Coronary artery (tissue), 2 donors: ENCODE results near the gene VPS13D.

Experiments
- DNase-seq: peaks from one replicate; pipeline ENCODE4 v3.0.0-alpha.2; 2017; ENCODE audit warnings: low spot score
- H3K27ac ChIP-seq, 2 donors: fragments of 200-600 bp; sonication (generic); one replicate each; pipeline ENCODE4 v1.5.1; 2016 to 2019
- H3K4me3 ChIP-seq: fragments of 200-600 bp; sonication (generic); 2 replicates; pipeline ENCODE4 v1.5.1; 2016; ENCODE audit warnings: mild to moderate bottlenecking, moderate library complexity
- TF ChIP-seq, protein P1 (sequence below): fragments of 200-600 bp; sonication (generic); IDR thresholded peaks from one replicate; pipeline ENCODE4 v1.5.1; 2019; ENCODE audit warnings: antibody characterized with exemption

The VPS13D gene

DNA sequence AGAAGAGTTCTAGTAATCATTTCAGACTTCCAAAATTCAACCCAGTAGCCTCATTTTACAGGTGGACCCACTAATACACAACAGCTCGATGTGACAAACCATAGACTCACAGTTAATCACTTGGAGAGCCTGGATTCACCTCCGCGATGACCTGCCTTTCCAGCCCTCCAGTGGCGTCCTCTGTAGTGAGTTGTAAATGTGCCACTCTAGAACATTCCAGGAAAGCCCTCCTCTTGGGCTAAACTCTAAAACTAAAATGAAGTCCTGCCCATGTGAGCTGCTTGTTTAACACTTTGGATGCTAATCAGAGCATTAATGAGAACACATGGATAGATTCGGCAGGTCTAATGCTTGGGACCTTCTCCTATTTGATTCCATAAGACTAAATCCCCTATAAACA is 247.5 kb downstream of the VPS13D start:
- H3K27ac ChIP-seq = peak overlapping the region; percentile 65 to 85
- H3K4me3 ChIP-seq = no peak overlapping the region
- no peak for DNase-seq
- TF ChIP-seq, protein P1, sequence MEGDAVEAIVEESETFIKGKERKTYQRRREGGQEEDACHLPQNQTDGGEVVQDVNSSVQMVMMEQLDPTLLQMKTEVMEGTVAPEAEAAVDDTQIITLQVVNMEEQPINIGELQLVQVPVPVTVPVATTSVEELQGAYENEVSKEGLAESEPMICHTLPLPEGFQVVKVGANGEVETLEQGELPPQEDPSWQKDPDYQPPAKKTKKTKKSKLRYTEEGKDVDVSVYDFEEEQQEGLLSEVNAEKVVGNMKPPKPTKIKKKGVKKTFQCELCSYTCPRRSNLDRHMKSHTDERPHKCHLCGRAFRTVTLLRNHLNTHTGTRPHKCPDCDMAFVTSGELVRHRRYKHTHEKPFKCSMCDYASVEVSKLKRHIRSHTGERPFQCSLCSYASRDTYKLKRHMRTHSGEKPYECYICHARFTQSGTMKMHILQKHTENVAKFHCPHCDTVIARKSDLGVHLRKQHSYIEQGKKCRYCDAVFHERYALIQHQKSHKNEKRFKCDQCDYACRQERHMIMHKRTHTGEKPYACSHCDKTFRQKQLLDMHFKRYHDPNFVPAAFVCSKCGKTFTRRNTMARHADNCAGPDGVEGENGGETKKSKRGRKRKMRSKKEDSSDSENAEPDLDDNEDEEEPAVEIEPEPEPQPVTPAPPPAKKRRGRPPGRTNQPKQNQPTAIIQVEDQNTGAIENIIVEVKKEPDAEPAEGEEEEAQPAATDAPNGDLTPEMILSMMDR = no peak

DNA sequence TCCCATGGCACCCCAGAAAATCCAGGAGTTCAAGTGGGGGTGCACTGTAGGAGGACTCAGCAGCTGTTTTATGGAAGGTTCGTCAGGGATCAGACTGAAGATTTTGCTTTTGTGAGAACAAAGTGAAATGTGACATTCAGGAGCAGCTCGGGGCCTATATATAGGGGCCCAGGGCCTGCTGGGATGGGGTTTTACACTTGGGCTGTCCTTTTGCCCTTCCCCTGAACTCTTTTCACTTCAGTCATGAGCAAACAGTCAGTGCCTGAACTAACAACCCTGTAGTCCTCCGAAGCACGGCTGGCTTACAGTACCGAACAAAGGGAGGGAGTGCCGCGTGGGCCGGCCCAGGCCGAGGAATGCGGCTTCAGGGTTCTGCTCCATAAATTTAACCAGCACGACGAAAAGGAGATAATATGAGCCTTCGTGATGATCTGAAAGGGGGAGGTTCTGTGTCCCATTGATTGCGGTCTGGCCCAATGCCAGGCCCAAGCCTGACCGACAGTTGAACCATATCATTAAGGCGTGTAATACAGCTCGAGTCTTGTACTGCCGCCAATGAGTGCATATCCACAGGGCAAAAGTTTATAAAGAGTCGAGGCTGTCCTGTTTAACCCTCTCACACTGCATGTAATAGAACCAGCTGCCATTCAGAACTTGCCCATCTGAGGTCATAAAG is 248.2 kb downstream of the VPS13D start:
- Histone ChIP-seq H3K4me3 (peak overlapping the region; percentile 26), H3K27ac (peak overlapping the region; percentile 65 to 85)
- DNase-seq = no peak
- TF ChIP-seq, protein P1 = no peak

- H3K27ac ChIP-seq = peak overlapping the region; percentile 65 to 85
- H3K4me3 ChIP-seq = peak overlapping the region; percentile 26
- no peak for DNase-seq
- TF ChIP-seq, protein P1 = no peak
These were observed 248.8 kb downstream of the VPS13D start for GRCh38 chr1:12478612-12478985.

DNA sequence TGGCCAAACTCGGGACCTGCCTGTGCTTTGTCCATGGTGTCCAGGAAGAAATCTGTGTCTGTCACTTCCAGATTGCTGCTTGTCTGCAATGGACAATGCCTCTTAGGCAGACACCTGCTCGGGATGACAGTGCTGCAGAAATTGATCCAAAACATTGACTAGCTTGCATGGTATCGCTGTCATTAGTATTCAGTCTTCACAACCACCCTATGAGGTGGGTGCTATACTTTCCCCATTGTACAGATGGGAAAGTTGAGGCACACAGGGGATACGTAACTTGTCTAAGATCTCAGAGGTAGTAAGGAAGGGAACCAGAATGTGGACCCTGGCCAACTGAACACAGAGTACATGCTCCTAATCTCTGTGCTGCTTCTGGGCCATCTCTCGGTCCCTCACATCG is 249.5 kb downstream of the VPS13D start:
- TF ChIP-seq, protein P1 = no peak
- Histone ChIP-seq H3K27ac (peak overlapping the region; percentile 65 to 85), H3K4me3 (no peak overlapping the region)
- DNase-seq = no peak

- H3K27ac ChIP-seq = peak overlapping the region; percentile 20 to 85
- DNase-seq = no peak
- TF ChIP-seq, protein P1 = no peak
- H3K4me3 ChIP-seq = no peak overlapping the region
These were observed 250.2 kb downstream of the VPS13D start for GRCh38 chr1:12480041-12480440.

DNA sequence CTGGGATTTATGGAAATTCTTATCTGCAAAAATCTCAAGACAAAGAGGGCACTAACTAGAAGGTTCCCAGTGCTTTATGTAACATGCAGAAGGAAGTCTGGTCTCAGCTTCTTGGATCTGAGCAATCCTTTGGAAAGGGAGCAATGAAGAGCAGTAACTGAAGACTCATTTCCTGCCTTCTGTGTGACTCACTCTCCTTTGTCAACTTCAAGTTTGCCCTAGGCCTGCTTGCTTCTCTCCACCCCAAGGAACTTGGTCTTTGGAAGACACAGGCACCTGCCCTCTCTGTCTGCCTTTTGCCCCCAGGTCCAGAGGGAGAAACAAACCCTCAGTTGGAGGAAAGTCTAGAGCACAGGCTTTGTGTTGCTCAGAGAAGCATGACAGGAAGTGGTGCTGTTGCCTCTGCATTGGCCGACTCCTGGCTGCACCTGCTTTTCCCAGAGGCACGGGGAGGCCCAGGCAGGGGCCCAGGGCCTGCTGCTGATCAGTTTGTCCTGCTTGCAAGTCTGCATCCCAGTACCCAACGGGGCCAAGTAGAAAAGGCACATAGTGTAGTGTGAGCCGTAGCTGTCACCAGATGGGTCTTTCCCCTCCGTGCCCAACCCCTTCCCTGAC is 251.0 kb downstream of the VPS13D start:
- DNase-seq = no peak

More for the DNA sequence above, 251.0 kb downstream of the VPS13D start:
- peak overlapping the region; percentile 48 to 85 for H3K27ac ChIP-seq
- TF ChIP-seq, protein P1 = no peak
- H3K4me3 ChIP-seq = no peak overlapping the region
